ENCODE measurements around the gene NTNG1.
"Not testable (repeated sequence)": the region's sequence is repeated elsewhere in the genome, so short reads cannot be mapped to it uniquely, and the experiment has no call there.

Gene NTNG1

GRCh38 chr1:107198561-107198960 lies 57.7 kb downstream of the NTNG1 start:
- DNase-seq (ENCODE audit: low read depth) = no peak

GRCh38 chr1:107200631-107201030 lies 59.8 kb downstream of the NTNG1 start:
- no peak for DNase-seq (ENCODE audit: low read depth)

GRCh38 chr1:107202007-107202406 lies 61.2 kb downstream of the NTNG1 start:
- no peak for DNase-seq (ENCODE audit: low read depth)

- DNase-seq (ENCODE audit: low read depth) = no peak
These were observed 72.4 kb downstream of the NTNG1 start for GRCh38 chr1:107213225-107213624.

GRCh38 chr1:107220036-107220435 lies 79.2 kb downstream of the NTNG1 start:
- no peak for DNase-seq (ENCODE audit: low read depth)

- no peak for DNase-seq (ENCODE audit: low read depth)
These were observed 84.9 kb downstream of the NTNG1 start for GRCh38 chr1:107225706-107226105.

- DNase-seq (ENCODE audit: low read depth) = no peak
These were observed 88.0 kb downstream of the NTNG1 start for GRCh38 chr1:107228704-107229371.

GRCh38 chr1:107229711-107230110 lies 88.9 kb downstream of the NTNG1 start:
- DNase-seq (ENCODE audit: low read depth) = no peak

- no peak for DNase-seq (ENCODE audit: low read depth)
These were observed 89.3 kb downstream of the NTNG1 start for GRCh38 chr1:107230121-107230520.

- no peak for DNase-seq (ENCODE audit: low read depth)
These were observed 90.5 kb downstream of the NTNG1 start for GRCh38 chr1:107231291-107231690.

GRCh38 chr1:107232426-107232825 lies 91.6 kb downstream of the NTNG1 start:
- DNase-seq (ENCODE audit: low read depth) = no peak

GRCh38 chr1:107236760-107237159 lies 95.9 kb downstream of the NTNG1 start:
- not testable (repeated sequence) for DNase-seq (ENCODE audit: low read depth)

- DNase-seq (ENCODE audit: low read depth) = no peak
These were observed 102.6 kb downstream of the NTNG1 start for GRCh38 chr1:107243461-107243860.

GRCh38 chr1:107244709-107245500 lies 104.1 kb downstream of the NTNG1 start:
- DNase-seq (ENCODE audit: low read depth) = no peak

GRCh38 chr1:107246775-107247345 lies 106.0 kb downstream of the NTNG1 start:
- no peak for DNase-seq (ENCODE audit: low read depth)

- no peak for DNase-seq (ENCODE audit: low read depth)
These were observed 106.8 kb downstream of the NTNG1 start for GRCh38 chr1:107247679-107248078.

GRCh38 chr1:107250169-107250568 lies 109.3 kb downstream of the NTNG1 start:
- no peak for DNase-seq (ENCODE audit: low read depth)

- DNase-seq (ENCODE audit: low read depth) = no peak
These were observed 110.2 kb downstream of the NTNG1 start for GRCh38 chr1:107251083-107251482.

- DNase-seq (ENCODE audit: low read depth) = no peak
These were observed 111.0 kb downstream of the NTNG1 start for GRCh38 chr1:107251839-107252238.

GRCh38 chr1:107252271-107252670 lies 111.4 kb downstream of the NTNG1 start:
- DNase-seq (ENCODE audit: low read depth) = no peak

- DNase-seq (ENCODE audit: low read depth) = no peak
These were observed 113.5 kb downstream of the NTNG1 start for GRCh38 chr1:107254306-107254705.

- no peak for DNase-seq (ENCODE audit: low read depth)
These were observed 114.6 kb downstream of the NTNG1 start for GRCh38 chr1:107255469-107255868.
